DMS 273 (cell line): Measurements from ENCODE around the gene UTP20.

Experiments used
- DNase-seq: peaks from one replicate; lab custom pipeline; 2025; ENCODE audit not compliant: unreplicated experiment; lab: John Stamatoyannopoulos, UW

UTP20 gene

GRCh38 chr12:101280006-101280505 lies at the start of gene UTP20:
Gene UTP20 (plus strand): TSS chr12:101280105. CDS start chr12:101280283, 178 bp downstream.
- peak; percentile 93 for DNase-seq

- DNase-seq: peak; percentile 44
Measured at GRCh38 chr12:101230547-101230946, 49.4 kb upstream of the UTP20 start.

GRCh38 chr12:101231636-101232035 lies 48.3 kb upstream of the UTP20 start:
- no peak for DNase-seq

- DNase-seq: peak; percentile 35
Measured at GRCh38 chr12:101235686-101236085, 44.2 kb upstream of the UTP20 start.

- DNase-seq: peak; percentile 92
Measured at GRCh38 chr12:101238306-101238705, 41.6 kb upstream of the UTP20 start.

- DNase-seq: peak; percentile 92
Measured at GRCh38 chr12:101238800-101239329, 41.0 kb upstream of the UTP20 start.

GRCh38 chr12:101243074-101243473 lies 36.8 kb upstream of the UTP20 start:
- DNase-seq: no peak

- DNase-seq: no peak
Measured at GRCh38 chr12:101243616-101244015, 36.3 kb upstream of the UTP20 start.

- no peak for DNase-seq
Measured at GRCh38 chr12:101256266-101256665, 23.6 kb upstream of the UTP20 start.

- no peak for DNase-seq
Measured at GRCh38 chr12:101257357-101257756, 22.5 kb upstream of the UTP20 start.

- no peak for DNase-seq
Measured at GRCh38 chr12:101267111-101267510, 12.8 kb upstream of the UTP20 start.

GRCh38 chr12:101276433-101276832 lies 3.5 kb upstream of the UTP20 start:
- no peak for DNase-seq

GRCh38 chr12:101277443-101277842 lies 2.5 kb upstream of the UTP20 start:
- no peak for DNase-seq

- no peak for DNase-seq
Measured at GRCh38 chr12:101287357-101287756, 7.5 kb downstream of the UTP20 start.

- DNase-seq: no peak
Measured at GRCh38 chr12:101297661-101298060, 17.8 kb downstream of the UTP20 start.

GRCh38 chr12:101298426-101298825 lies 18.5 kb downstream of the UTP20 start:
- no peak for DNase-seq

GRCh38 chr12:101299346-101299745 lies 19.4 kb downstream of the UTP20 start:
- DNase-seq: no peak

- no peak for DNase-seq
Measured at GRCh38 chr12:101299931-101300330, 20.0 kb downstream of the UTP20 start.

GRCh38 chr12:101302741-101303140 lies 22.8 kb downstream of the UTP20 start:
- DNase-seq: no peak

- DNase-seq: no peak
Measured at GRCh38 chr12:101305226-101305779, 25.4 kb downstream of the UTP20 start.

- no peak for DNase-seq
Measured at GRCh38 chr12:101305794-101306193, 25.9 kb downstream of the UTP20 start.

GRCh38 chr12:101322480-101322879 lies 42.6 kb downstream of the UTP20 start:
- DNase-seq: no peak

- DNase-seq: no peak
Measured at GRCh38 chr12:101323255-101323654, 43.4 kb downstream of the UTP20 start.
